A673 (cell line): ENCODE results near the gene CFAP58. TPM values are rescaled to one million over a fixed set of nuclear protein-coding genes. Genes with fewer than 3 reads are reported as not detected.

Experiments used
- BruUV-seq: library from RNA; stranded (reverse); fragments of 400-500 nt; replicated peaks from 2 replicates; lab custom pipeline; 2021; lab: Mats Ljungman, UMichigan
- CTCF ChIA-PET: fragments of 300-600 bp; sonication (Branson Sonifier 250); formaldehyde crosslinking; loops from one replicate; lab custom pipeline; 2022; ENCODE audit warnings: antibody characterized with exemption; lab: Charles Lee
- POLR2A ChIA-PET: fragments of 300-600 bp; sonication (Branson Sonifier 250); formaldehyde crosslinking; loops from one replicate; lab custom pipeline; 2022; ENCODE audit warnings: antibody characterized with exemption; ENCODE audit not compliant: low non-redundant PET; lab: Charles Lee
- DNase-seq: peaks from one replicate; pipeline ENCODE4 v3.0.0-alpha.2; 2015; ENCODE audit warnings: low spot score
- H3K27ac ChIP-seq: fragments of 200-600 bp; sonication (generic); 2 replicates; pipeline ENCODE4 v1.5.1; 2016; ENCODE audit warnings: mixed run types, low read depth, mild to moderate bottlenecking, mixed read lengths, antibody characterized with exemption, low read length; ENCODE audit not compliant: poor library complexity, severe bottlenecking
- H3K27me3 ChIP-seq: fragments of 200-600 bp; sonication (generic); replicated peaks from 2 replicates; pipeline ENCODE4 v1.6.1; 2017; ENCODE audit warnings: mixed run types, low read depth, mild to moderate bottlenecking, mixed read lengths, antibody characterized with exemption, low read length; ENCODE audit not compliant: insufficient read depth, poor library complexity
- H3K36me3 ChIP-seq: fragments of 200-600 bp; sonication (generic); 2 replicates; pipeline ENCODE4 v1.6.1; 2016; ENCODE audit warnings: mixed run types, mild to moderate bottlenecking, mixed read lengths, antibody characterized with exemption, low read length; ENCODE audit not compliant: insufficient read depth, poor library complexity, severe bottlenecking
- H3K4me1 ChIP-seq: fragments of 200-600 bp; sonication (generic); 2 replicates; pipeline ENCODE4 v1.6.1; 2017; ENCODE audit warnings: mixed run types, mild to moderate bottlenecking, mixed read lengths, antibody characterized with exemption, low read length; ENCODE audit not compliant: insufficient read depth, poor library complexity, severe bottlenecking
- H3K4me3 ChIP-seq: fragments of 200-600 bp; sonication (generic); 2 replicates; pipeline ENCODE4 v1.5.1; 2016; ENCODE audit warnings: low read depth, mixed run types, mild to moderate bottlenecking, mixed read lengths, low read length; ENCODE audit not compliant: poor library complexity, severe bottlenecking
- H3K9me3 ChIP-seq: fragments of 200-600 bp; sonication (generic); 2 replicates; pipeline ENCODE4 v1.6.1; 2016; ENCODE audit warnings: mixed run types, low read depth, mild to moderate bottlenecking, mixed read lengths, antibody characterized with exemption, low read length; ENCODE audit not compliant: poor library complexity, severe bottlenecking
- CTCF ChIP-seq: fragments of 300-800, 200-600 bp; sonication (generic); conservative IDR thresholded peaks from 2 replicates; pipeline ENCODE4 v1.5.1; 2017; ENCODE audit warnings: low read depth, mild to moderate bottlenecking, antibody characterized with exemption, low read length, moderate library complexity, mixed read lengths
- EZH2 ChIP-seq: fragments of 200-600 bp; sonication (generic); IDR thresholded peaks from 2 replicates; pipeline ENCODE4 v1.6.1; 2017; ENCODE audit warnings: borderline replicate concordance, low read depth, mild to moderate bottlenecking, mixed read lengths, antibody characterized with exemption, low read length; ENCODE audit not compliant: poor library complexity, severe bottlenecking
- intact Hi-C: fragments of 100-400 bp; cut with micrococcal nuclease; formaldehyde crosslinking; loops from one replicate; pipeline ENCODE4 v1.10.0; 2022; ENCODE audit not compliant: unreplicated experiment
- total RNA-seq: library from RNA; stranded (reverse); gene quantifications from 2 replicates; pipeline ENCODE4 v1.2.3, GENCODE V29; 2021

The CFAP58 gene
- total RNA-seq, 1 experiment from 2014 or later, result 0.17 TPM

GRCh38 chr10:104359811-104360210 lies 6.2 kb downstream of the CFAP58 start:
- Histone ChIP-seq H3K27me3 (peaks cover 28% of the 10 kb centered on the region), H3K9me3 (no peaks in the 10 kb centered on the region), H3K4me3 (no peak overlapping the region), H3K27ac (no peak overlapping the region), H3K36me3 (no peaks in the 10 kb centered on the region), H3K4me1 (no peaks in the 10 kb centered on the region)
- no peak for DNase-seq
- intact Hi-C loops, result no loop called here
- no TSS peak for BruUV-seq
- CTCF ChIA-PET, result no interaction called here
- TF ChIP-seq EZH2 (no peak), CTCF (no peak)
- POLR2A ChIA-PET, result no interaction called here

DNA sequence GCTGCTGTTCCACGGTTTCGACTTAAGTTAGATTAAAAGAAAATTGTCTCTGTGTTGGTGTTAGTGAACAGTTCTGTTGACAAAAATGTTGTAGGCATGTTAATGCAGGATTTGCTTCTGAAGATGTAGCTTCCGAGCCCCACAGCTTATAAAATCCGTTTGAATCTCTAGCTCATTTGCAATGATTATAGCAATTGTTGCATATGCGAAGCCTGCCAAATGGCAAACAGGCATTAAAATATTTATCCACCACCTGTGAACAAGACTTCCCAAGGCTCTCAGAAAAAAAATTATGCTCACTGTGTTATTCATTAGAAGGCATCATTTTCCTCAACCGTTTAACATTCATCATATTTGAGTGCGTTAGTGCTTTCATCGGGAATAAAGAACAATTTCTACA lies 14.3 kb downstream of the CFAP58 start:
- no peak overlapping the region for H3K4me3 ChIP-seq
- H3K9me3 ChIP-seq, result no peaks in the 10 kb centered on the region
- intact Hi-C loops, result no loop called here
- ChIA-PET CTCF (no interaction called here), POLR2A (no interaction called here)
- no peak for TF ChIP-seq CTCF
- TF ChIP-seq EZH2, result no peak
- no peaks in the 10 kb centered on the region for H3K4me1 ChIP-seq
- no peak for DNase-seq
- BruUV-seq, result no TSS peak
- no peaks in the 10 kb centered on the region for H3K36me3 ChIP-seq
- H3K27ac ChIP-seq, result no peak overlapping the region
- peaks cover 66% of the 10 kb centered on the region for H3K27me3 ChIP-seq

GRCh38 chr10:104368381-104368780 lies 14.7 kb downstream of the CFAP58 start:
- ChIA-PET POLR2A (no interaction called here), CTCF (no interaction called here)
- no peaks in the 10 kb centered on the region for H3K4me1 ChIP-seq
- TF ChIP-seq EZH2 (no peak), CTCF (no peak)
- H3K36me3 ChIP-seq, result no peaks in the 10 kb centered on the region
- peaks cover 63% of the 10 kb centered on the region for H3K27me3 ChIP-seq
- no TSS peak for BruUV-seq
- DNase-seq, result no peak
- H3K27ac ChIP-seq, result no peak overlapping the region
- no peaks in the 10 kb centered on the region for H3K9me3 ChIP-seq
- no peak overlapping the region for H3K4me3 ChIP-seq
- intact Hi-C loops, result no loop called here
